GM21526 (cell line): Measurements from ENCODE around the gene DAB1.

ENCODE experiments used
- ATAC-seq: cut with Tn5 transposase; IDR thresholded peaks from one replicate; pipeline ENCODE4 v1.9.1; 2021; ENCODE audit warnings: moderate library complexity; ENCODE audit not compliant: unreplicated experiment, low FRiP score

Gene DAB1

DNA sequence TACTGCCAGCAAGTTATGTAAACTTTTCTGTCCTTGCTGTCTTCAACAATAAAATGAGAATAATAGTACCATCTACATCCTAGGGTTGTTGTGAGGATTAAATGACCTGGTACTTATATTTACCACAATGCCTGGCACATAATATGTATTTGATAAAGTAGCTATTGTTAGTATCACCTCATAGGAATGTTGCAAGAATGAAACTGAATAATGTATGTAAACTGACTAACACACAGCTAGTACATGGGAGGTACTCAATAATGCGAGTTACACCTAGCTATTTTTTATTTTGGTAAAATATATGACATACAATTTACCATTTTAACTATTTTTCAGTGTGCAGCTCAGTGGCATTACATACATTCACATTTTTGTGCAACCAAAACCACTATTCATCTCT lies 289.1 kb downstream of the DAB1 start:
- no peak for ATAC-seq

DNA sequence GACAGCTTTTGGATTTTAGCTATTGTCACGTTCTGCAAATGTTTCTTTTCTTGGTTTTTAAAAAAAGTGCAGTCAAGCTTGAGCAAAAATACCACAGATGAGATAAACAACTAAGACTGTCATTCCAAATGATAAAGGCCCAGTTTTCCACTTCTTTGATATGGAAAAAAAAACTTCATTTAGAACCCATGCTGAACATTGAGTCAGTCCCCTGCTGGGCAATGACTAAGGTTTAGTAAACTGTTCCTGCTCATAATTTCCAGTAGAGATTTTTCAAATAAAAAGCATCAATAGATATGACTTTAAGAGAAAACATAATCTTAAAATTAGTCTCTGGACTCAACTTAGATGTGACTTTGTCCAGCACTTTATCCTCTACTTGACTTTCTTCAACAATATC lies 290.2 kb downstream of the DAB1 start:
- ATAC-seq = no peak

DNA sequence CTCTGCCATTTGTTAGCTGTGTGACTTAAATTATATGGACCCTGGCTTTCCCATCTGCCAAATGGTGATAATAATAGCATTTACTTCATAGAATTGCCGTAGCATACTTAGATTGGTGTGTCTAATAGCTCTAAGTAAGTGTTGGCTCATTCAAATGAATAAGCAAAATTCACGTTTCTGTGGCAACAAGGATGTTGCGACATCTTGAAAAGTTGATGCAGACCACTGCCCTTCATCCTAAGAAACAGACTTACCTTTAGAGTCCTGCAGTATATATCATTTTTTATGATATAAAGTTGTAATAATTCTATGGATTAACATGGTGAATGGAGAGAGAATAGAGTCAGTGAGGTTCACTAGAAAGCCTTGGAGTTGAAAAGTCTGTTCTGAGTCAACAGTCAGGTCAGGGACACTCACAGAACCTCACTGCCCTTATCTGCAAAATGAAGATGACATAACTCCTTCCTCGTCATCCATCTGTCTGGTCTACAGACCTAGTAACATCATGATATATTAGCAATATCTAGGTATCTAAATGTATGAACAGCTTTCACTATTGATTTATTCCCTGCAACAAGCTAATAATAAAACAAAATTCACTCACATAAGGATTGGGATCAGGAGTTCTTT lies 290.8 kb downstream of the DAB1 start:
- no peak for ATAC-seq

DNA sequence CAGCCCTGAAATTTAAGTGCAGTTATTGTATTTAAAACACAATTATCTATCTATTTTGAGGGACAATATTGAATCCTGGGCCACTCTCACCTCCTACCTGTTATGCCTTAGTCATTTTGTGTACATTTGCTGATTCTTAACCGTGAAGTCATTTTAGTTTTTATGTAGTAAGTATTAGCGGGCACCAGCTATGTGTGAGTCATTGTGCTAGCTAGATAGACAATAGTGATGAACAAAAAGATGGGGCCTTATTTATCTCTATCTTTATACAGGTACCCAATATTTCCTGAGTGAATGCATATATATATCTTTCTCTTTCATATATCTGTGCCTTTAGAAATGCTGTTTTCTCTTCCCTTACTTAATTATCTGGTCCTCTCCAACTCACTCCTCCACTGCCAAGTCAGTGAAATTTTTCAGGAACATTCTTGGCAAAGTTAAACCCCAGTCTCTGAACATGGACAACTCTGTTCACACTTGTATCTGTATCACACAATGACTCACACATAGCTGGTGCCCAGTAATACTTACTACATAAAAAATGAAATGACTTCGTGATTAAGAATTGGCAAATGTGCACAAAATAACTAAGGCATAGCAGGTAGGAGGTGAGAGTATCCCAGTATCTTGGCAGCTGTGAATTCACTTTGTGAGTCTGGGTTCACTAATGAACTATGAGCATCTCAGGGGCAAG lies 292.0 kb downstream of the DAB1 start:
- no peak for ATAC-seq

GRCh38 chr1:57131257-57131656 lies 292.6 kb downstream of the DAB1 start:
- ATAC-seq = no peak

DNA sequence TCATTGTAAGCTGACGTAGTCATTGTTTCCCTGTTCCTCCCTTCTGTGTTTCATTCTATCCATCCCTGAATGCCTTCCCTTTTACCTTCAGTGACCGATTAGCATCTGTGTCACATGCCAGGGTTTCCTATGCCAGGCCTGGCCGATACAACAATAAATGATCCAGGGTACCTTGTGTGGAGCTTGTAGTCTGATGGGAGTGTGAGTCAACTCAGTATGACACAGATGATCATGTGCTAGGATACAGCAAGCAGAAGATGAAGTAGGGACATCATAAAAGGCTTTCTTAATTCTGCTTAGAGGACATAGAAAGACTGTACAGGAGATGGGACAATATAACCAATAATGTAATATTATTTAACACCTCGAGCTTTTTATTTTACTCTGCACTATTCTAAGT lies 294.0 kb downstream of the DAB1 start:
- ATAC-seq = no peak

- ATAC-seq = no peak
These were observed 295.9 kb downstream of the DAB1 start for GRCh38 chr1:57127976-57128375.

DNA sequence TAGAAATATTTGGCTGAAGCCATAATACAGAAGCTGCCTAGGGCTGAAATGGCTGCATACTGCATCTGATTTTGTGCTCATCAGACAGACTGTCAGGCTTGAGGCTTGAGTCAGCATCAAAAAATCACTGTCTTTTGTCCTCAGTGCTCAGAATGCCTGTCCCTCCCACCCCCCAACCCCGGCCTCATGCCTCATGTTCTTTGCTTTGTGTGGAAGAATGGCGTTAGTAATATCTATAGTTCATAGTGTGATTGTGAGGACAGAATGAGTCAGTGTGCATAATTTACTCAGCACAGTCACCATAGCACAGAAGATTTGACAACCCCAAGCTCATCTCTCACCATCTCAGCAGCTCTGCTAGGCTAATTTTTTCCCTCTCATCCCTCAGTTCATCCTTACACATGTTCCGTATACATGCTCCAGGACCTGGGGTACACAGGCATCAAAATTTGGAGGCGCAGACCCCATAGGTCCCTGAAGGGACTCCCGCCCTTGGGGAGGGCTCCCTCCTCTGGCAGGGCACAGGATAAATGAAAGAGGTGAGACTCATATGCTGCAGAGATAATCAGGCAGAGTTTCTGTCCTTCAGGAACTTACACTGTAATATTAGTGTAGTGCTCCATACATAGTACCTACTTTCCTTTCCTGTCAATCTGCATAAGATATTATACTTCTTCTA lies 299.0 kb downstream of the DAB1 start:
- ATAC-seq = no peak

- ATAC-seq = no peak
These were observed 299.7 kb downstream of the DAB1 start for GRCh38 chr1:57124170-57124569.

GRCh38 chr1:57122031-57122430 lies 301.8 kb downstream of the DAB1 start:
- no peak for ATAC-seq

GRCh38 chr1:57118948-57119603 lies 304.8 kb downstream of the DAB1 start:
- no peak for ATAC-seq

GRCh38 chr1:57117753-57118152 lies 306.1 kb downstream of the DAB1 start:
- no peak for ATAC-seq

DNA sequence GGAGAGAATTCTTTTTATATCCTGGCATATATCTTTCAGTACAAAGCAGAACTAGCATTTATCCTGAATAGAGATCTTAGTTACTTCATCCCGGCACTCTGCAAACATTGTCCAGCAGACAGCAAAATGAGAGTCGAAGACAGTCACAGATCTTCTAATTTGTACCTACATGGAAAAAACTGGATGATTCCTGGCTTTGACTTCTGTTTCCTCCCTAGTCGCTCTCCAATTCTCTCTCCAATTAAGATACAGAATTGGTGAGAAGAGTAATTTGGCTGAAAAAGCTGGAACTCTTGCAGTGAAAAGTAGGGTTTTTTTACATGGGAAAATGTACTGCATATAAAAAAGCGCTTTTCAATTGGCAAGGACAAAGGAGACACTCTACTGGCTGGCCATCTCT lies 307.0 kb downstream of the DAB1 start:
- no peak for ATAC-seq

DNA sequence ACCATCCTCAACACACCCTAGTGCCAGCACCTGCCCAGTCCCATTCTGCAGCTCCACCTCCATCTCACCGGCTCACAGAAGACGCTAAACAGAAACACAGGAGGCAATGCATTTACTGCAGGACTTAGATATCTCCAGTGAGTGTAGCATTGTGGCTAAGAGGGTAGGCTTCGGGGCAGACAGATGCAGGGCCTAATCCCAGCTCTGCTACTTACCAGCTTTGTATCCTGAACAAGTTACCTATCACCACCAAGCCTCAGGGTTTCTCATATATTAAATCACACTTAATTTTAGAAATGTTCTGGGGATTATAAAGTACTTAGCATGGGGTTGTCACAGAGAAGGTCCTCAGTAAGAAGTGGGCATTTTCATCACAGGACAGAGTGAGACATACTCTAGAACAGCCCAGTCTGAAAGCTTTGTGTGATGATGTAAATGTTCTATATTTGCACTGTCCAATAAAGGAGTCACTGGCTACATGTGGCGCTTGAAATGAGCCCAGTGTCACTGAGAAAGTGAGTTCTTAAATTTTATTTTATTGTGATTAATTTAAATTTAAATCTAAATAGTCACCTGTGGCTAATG lies 308.7 kb downstream of the DAB1 start:
- ATAC-seq = no peak

DNA sequence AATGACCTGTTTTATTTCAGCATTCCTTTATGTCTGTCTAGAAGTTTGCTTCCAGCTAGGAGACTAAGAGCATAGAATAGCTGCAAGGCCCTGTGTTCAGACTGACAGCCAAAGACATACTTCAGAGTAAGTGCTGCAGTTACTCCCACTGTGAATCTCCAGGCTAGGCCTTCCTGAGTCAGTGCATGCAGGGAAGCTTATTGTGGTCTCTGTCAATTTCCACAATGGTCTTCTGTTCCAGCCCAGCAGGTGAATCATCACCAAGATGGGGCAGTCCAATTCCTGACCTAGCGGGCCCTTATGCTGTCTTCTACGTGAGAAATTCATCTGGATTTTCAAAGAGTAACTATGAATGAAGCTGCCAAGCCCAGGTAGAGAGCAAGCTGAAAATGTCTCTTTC lies 311.7 kb downstream of the DAB1 start:
- no peak for ATAC-seq

GRCh38 chr1:57111175-57111574 lies 312.7 kb downstream of the DAB1 start:
- no peak for ATAC-seq

DNA sequence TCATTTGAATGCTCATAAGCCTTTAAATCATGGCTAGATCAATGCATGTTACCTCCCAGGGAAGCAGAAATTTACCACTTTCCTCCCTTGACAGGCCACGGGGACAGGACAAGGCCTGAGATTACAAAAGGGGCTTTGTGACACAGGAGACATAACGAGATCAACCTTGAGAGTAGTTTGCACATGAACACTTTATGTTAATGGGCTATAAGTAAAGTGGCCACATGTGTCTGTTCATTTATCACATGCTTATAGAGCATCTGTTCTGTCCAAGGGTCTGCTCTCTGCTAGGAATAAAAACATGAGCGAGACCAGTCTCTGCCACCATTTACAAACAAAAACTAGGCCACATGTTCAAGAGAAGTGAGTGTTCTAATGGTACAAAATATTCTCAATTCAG lies 314.0 kb downstream of the DAB1 start:
- ATAC-seq = no peak

- no peak for ATAC-seq
These were observed 314.6 kb downstream of the DAB1 start for GRCh38 chr1:57109247-57109646.

DNA sequence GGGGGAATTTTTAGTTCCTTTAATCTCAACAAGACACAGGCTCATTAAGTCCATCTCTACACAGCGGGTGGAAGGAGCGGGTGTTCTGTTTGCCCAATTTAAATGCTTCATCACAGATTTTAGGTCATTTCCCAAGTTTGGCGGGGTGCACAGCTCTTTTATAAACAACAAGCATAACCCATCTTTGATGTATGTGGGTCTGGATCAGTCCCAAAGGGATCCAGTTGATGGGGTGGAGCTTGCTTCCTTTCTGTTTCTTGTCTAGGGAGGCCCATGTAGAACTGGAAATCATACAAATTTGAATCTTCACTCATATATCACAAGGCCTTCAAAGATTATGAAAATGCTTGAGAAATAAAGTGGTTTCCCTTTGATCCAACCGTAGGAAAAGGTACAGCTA lies 317.6 kb downstream of the DAB1 start:
- no peak for ATAC-seq

DNA sequence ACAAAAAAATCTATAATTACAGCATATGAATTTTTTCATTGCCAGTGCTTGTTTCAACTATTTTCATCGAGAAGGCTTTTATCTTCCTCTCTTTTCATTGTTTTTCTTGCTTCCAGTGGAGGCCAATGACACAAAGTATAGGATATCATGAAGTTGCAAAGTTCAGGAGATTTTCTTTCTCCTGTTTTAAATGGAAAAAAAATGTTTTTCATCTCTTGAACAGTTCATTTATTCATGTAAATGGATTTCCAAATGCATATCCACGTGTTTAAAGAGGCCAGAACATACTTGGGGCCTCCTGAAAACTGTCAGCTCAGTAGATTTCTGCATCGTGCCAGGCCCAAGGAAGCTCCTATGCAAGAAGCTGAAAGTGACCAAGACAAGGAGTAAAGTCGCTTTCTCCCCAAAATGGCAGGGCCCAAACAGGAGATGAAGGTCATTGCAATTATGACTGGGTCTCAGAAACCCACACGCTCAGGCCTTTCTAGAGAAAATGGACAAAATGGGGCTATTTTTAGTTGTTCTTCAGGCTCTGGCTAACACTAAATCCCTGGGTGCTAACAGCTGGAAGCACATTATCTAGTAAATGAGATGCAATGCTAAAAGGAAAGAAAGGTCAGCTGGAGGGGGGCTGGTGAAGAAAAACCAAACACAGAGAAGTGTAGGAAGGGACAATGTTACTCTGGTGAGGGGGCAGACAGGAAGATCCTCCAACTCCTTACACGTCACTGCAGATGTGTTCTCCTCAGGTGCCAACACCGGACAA lies 321.1 kb downstream of the DAB1 start:
- no peak for ATAC-seq
